HEK293 (cell line): ENCODE results near the gene CD47.
A peak's percentile ranks its signal among the peaks of the same experiment; 100 is the strongest.

Source experiments
- CTCF ChIA-PET: fragments of 350-600 bp; formaldehyde crosslinking; extraction: SDS; loops from one replicate; lab custom pipeline; 2021; ENCODE audit warnings: antibody characterized with exemption; lab: Yijun Ruan, JAX
- POLR2A ChIA-PET: fragments of 300-600 bp; formaldehyde crosslinking; extraction: SDS; loops from one replicate; lab custom pipeline; 2020; ENCODE audit warnings: antibody characterized with exemption, inconsistent platforms; lab: Yijun Ruan, JAX
- H3K27ac ChIP-seq: fragments of 200-500 bp; sonication (Bioruptor generic); 2 replicates; pipeline ENCODE4 v1.5.1; 2014; ENCODE audit warnings: low read depth, low read length, control low read depth, inconsistent platforms; ENCODE audit errors: extremely low read depth
- H3K36me3 ChIP-seq, 2 experiments: fragments of 200-500 bp in 1 of 2; sonication (Bioruptor generic) in 1 of 2; 1 replicate in 1 of 2; 2 replicates in 1 of 2; pipeline ENCODE4 v1.5.1; 2014 to 2017; ENCODE audit warnings: inconsistent platforms in 2 of 2, low read length in 2 of 2; ENCODE audit not compliant: control insufficient read depth in 2 of 2, insufficient read depth in 1 of 2
- H3K4me1 ChIP-seq: fragments of 200-500 bp; sonication (Bioruptor generic); 2 replicates; pipeline ENCODE4 v1.5.1; 2014; ENCODE audit warnings: mild to moderate bottlenecking, low read length, inconsistent platforms; ENCODE audit not compliant: control insufficient read depth, insufficient read depth
- H3K4me3 ChIP-seq: 2 replicates; pipeline ENCODE4 v1.5.1; 2011; ENCODE audit warnings: low read depth, mild to moderate bottlenecking, control low read depth, low read length, moderate library complexity
- H3K9me3 ChIP-seq: fragments of 200-500 bp; sonication (Bioruptor generic); 2 replicates; pipeline ENCODE4 v1.5.1; 2014; ENCODE audit warnings: low read depth, low read length, inconsistent platforms; ENCODE audit not compliant: control insufficient read depth, insufficient read depth
- KLF10 ChIP-seq: fragments of 450-650 bp; IDR thresholded peaks from 2 replicates; pipeline ENCODE4 v1.5.1; 2018; ENCODE audit warnings: missing biosample characterization, mild to moderate bottlenecking, missing genetic modification characterization
- PRDM1 ChIP-seq: fragments of 450-650 bp; formaldehyde crosslinking; IDR thresholded peaks from 2 replicates; pipeline ENCODE4; 2016; ENCODE audit warnings: missing biosample characterization, missing genetic modification characterization
- SALL2 ChIP-seq: fragments of 450-650 bp; formaldehyde crosslinking; IDR thresholded peaks from 2 replicates; pipeline ENCODE4 v1.5.0; 2017; ENCODE audit warnings: missing biosample characterization, mild to moderate bottlenecking, missing genetic modification characterization, borderline replicate concordance
- ZBTB20 ChIP-seq: fragments of 450-650 bp; formaldehyde crosslinking; IDR thresholded peaks from 2 replicates; pipeline ENCODE4 v1.5.1; 2016; ENCODE audit warnings: missing biosample characterization, missing genetic modification characterization
- ZNF335 ChIP-seq: fragments of 450-650 bp; formaldehyde crosslinking; conservative IDR thresholded peaks from 2 replicates; pipeline ENCODE4 v1.5.1; 2016; ENCODE audit warnings: missing biosample characterization, missing genetic modification characterization
- ZNF610 ChIP-seq: fragments of 450-650 bp; formaldehyde crosslinking; IDR thresholded peaks from 2 replicates; pipeline ENCODE4 v1.5.1; 2016; ENCODE audit warnings: missing biosample characterization, missing genetic modification characterization, borderline replicate concordance
- ZNF621 ChIP-seq: fragments of 450-650 bp; formaldehyde crosslinking; IDR thresholded peaks from 2 replicates; pipeline ENCODE4 v1.5.1; 2017; ENCODE audit warnings: missing biosample characterization, missing genetic modification characterization
- ZNF660 ChIP-seq: fragments of 450-650 bp; IDR thresholded peaks from 2 replicates; pipeline ENCODE4 v1.5.1; 2018; ENCODE audit warnings: missing biosample characterization, mild to moderate bottlenecking, missing genetic modification characterization
- ZNF664 ChIP-seq: fragments of 450-650 bp; formaldehyde crosslinking; IDR thresholded peaks from 2 replicates; pipeline ENCODE4 v1.5.1; 2016; ENCODE audit warnings: missing biosample characterization, missing genetic modification characterization
- ZXDB ChIP-seq: fragments of 450-650 bp; formaldehyde crosslinking; IDR thresholded peaks from 2 replicates; pipeline ENCODE4 v1.5.1; 2016; ENCODE audit warnings: missing biosample characterization, missing genetic modification characterization
- TF ChIP-seq, protein P1 (sequence below): fragments of 450-650 bp; formaldehyde crosslinking; IDR thresholded peaks from 2 replicates; pipeline ENCODE4 v1.5.1; 2016; ENCODE audit warnings: missing biosample characterization, missing genetic modification characterization, low read depth
- TF ChIP-seq, protein P2 (sequence below): fragments of 450-650 bp; formaldehyde crosslinking; IDR thresholded peaks from 2 replicates; pipeline ENCODE4 v1.5.1; 2016; ENCODE audit warnings: missing biosample characterization, missing genetic modification characterization
- TF ChIP-seq, protein P3 (sequence below): fragments of 450-650 bp; formaldehyde crosslinking; conservative IDR thresholded peaks from 2 replicates; pipeline ENCODE4 v1.5.1; 2016; ENCODE audit warnings: low read depth, missing biosample characterization, missing genetic modification characterization
- TF ChIP-seq, protein P4 (sequence below): fragments of 450-650 bp; formaldehyde crosslinking; optimal IDR thresholded peaks from 2 replicates; pipeline ENCODE3; 2016; ENCODE audit warnings: missing biosample characterization, mild to moderate bottlenecking, missing genetic modification characterization

CD47 gene

DNA sequence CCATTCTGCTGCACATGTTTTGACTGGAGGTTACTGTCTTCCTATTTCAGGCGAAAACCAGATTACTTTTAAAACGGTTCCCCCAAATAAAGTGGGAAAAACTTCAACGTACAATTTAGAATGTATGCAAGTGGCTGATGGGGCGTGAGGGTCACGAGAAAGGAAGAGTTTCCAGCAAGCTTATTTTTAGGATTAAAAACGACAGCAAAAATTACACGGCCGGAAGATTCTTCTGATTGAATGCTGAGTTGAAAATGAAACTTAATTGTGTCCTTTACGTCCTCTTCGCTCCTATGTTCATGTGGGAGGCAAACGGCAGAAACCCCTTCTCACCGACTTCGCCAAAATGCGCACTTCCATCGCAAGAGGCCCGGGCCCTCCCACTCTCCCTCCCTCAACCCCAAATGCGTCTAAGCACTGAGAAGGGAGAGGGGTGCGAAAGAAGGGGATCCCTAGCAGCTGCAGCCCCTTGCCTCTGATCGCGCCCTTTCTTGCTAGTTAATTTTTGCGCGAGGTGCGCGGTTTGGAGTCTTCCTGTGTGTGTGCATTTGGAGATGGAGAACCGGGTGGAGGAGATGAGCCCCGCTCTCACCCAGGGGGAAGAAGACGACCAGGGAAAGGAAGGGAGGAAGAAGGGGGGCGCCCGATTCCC is 656 bp downstream of the CD47 start (continued):
- TF ChIP-seq, protein P1, sequence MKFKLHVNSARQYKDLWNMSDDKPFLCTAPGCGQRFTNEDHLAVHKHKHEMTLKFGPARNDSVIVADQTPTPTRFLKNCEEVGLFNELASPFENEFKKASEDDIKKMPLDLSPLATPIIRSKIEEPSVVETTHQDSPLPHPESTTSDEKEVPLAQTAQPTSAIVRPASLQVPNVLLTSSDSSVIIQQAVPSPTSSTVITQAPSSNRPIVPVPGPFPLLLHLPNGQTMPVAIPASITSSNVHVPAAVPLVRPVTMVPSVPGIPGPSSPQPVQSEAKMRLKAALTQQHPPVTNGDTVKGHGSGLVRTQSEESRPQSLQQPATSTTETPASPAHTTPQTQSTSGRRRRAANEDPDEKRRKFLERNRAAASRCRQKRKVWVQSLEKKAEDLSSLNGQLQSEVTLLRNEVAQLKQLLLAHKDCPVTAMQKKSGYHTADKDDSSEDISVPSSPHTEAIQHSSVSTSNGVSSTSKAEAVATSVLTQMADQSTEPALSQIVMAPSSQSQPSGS (tag by site-specific recombination): no peak
- no peak for TF ChIP-seq ZNF621 (tag by site-specific recombination)
- TF ChIP-seq, protein P2, sequence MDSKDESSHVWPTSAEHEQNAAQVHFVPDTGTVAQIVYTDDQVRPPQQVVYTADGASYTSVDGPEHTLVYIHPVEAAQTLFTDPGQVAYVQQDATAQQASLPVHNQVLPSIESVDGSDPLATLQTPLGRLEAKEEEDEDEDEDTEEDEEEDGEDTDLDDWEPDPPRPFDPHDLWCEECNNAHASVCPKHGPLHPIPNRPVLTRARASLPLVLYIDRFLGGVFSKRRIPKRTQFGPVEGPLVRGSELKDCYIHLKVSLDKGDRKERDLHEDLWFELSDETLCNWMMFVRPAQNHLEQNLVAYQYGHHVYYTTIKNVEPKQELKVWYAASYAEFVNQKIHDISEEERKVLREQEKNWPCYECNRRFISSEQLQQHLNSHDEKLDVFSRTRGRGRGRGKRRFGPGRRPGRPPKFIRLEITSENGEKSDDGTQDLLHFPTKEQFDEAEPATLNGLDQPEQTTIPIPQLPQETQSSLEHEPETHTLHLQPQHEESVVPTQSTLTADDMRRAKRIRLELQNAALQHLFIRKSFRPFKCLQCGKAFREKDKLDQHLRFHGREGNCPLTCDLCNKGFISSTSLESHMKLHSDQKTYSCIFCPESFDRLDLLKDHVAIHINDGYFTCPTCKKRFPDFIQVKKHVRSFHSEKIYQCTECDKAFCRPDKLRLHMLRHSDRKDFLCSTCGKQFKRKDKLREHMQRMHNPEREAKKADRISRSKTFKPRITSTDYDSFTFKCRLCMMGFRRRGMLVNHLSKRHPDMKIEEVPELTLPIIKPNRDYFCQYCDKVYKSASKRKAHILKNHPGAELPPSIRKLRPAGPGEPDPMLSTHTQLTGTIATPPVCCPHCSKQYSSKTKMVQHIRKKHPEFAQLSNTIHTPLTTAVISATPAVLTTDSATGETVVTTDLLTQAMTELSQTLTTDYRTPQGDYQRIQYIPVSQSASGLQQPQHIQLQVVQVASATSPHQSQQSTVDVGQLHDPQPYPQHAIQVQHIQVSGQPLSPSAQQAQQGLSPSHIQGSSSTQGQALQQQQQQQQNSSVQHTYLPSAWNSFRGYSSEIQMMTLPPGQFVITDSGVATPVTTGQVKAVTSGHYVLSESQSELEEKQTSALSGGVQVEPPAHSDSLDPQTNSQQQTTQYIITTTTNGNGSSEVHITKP (tag by site-specific recombination): peak; percentile 75
- TF ChIP-seq, protein P3, sequence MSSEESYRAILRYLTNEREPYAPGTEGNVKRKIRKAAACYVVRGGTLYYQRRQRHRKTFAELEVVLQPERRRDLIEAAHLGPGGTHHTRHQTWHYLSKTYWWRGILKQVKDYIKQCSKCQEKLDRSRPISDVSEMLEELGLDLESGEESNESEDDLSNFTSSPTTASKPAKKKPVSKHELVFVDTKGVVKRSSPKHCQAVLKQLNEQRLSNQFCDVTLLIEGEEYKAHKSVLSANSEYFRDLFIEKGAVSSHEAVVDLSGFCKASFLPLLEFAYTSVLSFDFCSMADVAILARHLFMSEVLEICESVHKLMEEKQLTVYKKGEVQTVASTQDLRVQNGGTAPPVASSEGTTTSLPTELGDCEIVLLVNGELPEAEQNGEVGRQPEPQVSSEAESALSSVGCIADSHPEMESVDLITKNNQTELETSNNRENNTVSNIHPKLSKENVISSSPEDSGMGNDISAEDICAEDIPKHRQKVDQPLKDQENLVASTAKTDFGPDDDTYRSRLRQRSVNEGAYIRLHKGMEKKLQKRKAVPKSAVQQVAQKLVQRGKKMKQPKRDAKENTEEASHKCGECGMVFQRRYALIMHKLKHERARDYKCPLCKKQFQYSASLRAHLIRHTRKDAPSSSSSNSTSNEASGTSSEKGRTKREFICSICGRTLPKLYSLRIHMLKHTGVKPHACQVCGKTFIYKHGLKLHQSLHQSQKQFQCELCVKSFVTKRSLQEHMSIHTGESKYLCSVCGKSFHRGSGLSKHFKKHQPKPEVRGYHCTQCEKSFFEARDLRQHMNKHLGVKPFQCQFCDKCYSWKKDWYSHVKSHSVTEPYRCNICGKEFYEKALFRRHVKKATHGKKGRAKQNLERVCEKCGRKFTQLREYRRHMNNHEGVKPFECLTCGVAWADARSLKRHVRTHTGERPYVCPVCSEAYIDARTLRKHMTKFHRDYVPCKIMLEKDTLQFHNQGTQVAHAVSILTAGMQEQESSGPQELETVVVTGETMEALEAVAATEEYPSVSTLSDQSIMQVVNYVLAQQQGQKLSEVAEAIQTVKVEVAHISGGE (tag by site-specific recombination): no peak
- TF ChIP-seq, protein P4, sequence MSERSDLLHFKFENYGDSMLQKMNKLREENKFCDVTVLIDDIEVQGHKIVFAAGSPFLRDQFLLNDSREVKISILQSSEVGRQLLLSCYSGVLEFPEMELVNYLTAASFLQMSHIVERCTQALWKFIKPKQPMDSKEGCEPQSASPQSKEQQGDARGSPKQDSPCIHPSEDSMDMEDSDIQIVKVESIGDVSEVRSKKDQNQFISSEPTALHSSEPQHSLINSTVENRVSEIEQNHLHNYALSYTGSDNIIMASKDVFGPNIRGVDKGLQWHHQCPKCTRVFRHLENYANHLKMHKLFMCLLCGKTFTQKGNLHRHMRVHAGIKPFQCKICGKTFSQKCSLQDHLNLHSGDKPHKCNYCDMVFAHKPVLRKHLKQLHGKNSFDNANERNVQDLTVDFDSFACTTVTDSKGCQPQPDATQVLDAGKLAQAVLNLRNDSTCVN (tag by site-specific recombination): no peak
- peak; percentile 46 for TF ChIP-seq ZNF335
- 0 out of 2 replicates have a peak, but pooled peaks have one; percentile 18 for TF ChIP-seq ZXDB
- peak; percentile 61 for TF ChIP-seq ZBTB20 (tag by site-specific recombination)
- no peak for TF ChIP-seq ZNF610 (tag by site-specific recombination)

DNA sequence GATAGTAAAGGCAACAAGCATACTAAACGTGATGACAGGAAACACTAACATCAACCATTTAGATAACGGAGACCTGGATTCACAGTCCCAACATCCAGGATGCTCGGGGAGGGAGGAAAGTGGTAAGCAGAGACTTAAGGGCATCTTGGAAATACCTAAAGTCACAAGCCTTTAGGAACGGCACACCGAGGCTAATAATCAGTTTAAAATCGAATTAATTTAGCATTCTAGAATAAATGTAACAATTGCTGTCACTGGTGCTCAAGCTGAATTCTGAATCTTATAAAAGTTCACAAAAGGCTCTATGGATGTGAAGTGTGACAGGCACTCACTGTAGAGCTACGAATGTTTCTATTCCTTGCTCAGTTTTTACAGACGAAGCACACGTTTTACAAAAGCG is 1.3 kb downstream of the CD47 start:
- POLR2A ChIA-PET: interaction anchor here (0.7 kb wide), 1 partner anchor 150 kb away, joined by 7 read pairs; no protein-coding TSS in a partner anchor
- CTCF ChIA-PET: no interaction called here
- Histone ChIP-seq H3K27ac (no peak overlapping the region), H3K4me1 (no peaks in the 10 kb centered on the region), H3K9me3 (no peaks in the 10 kb centered on the region), H3K4me3 (peak overlapping the region; percentile 83), H3K36me3 (no peaks in the 10 kb centered on the region)
- no peak for TF ChIP-seq SALL2
- 0 out of 2 replicates have a peak, but pooled peaks have one; percentile 13 for TF ChIP-seq ZNF660 (tag by site-specific recombination)

DNA sequence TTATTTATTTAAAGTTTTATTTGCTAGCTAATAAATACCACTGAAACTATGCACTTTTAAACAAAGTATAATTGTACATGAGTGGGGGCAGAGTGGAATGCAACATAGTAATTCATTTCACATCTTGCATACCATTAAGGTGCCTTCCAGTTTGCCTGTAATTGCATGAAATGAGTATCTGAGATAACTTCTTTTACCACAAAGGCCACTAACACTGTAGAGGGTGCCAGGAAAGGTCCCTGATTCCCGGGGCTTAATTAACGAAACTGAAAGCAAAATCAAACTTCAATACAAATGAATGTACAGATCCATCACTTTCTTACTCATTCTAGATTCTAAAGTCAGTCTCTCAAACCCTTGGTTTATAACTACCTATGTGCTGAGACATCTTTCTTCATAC is 2.1 kb downstream of the CD47 start:
- Histone ChIP-seq H3K27ac (no peak overlapping the region), H3K9me3 (no peaks in the 10 kb centered on the region), H3K36me3 (no peaks in the 10 kb centered on the region), H3K4me1 (no peaks in the 10 kb centered on the region), H3K4me3 (peak overlapping the region; percentile 3)
- TF ChIP-seq PRDM1 (tag by site-specific recombination) (0 out of 2 replicates have a peak, but pooled peaks have one; percentile 24), ZNF335 (peak; percentile 75), KLF10 (tag by site-specific recombination) (no peak), ZNF664 (peak; percentile 75)
- ChIA-PET CTCF (interaction anchor here (0.6 to 0.7 kb wide), 2 partner anchors 9 to 58 kb away, joined by 3 to 4 read pairs; no protein-coding TSS in a partner anchor), POLR2A (no interaction called here)
